ENCODE measurements around the gene NFAM1.

- no peak for TF ChIP-seq JUND (IDR thresholded peaks at IDR 0.05)
- TF ChIP-seq CTCF (IDR thresholded peaks at IDR 0.05 in 2 of 3, conservative IDR thresholded peaks at IDR 0.05 in 1 of 3; ENCODE audit: borderline replicate concordance in 1 of 3, insufficient read depth in 1 of 3, low read depth in 2 of 3, low read length in 2 of 3), result no peak
- no peak for TF ChIP-seq YY1 (IDR thresholded peaks at IDR 0.05; ENCODE audit: extremely low read depth, insufficient replicate concordance, low read depth, low read length)
- no peak for TF ChIP-seq REST (IDR thresholded peaks at IDR 0.05; ENCODE audit: low read depth)
- TF ChIP-seq POLR2AphosphoS5 (IDR thresholded peaks at IDR 0.05; ENCODE audit: low read depth, low read length), result no peak
- no peak for TF ChIP-seq POLR2A (IDR thresholded peaks at IDR 0.05; ENCODE audit: borderline replicate concordance, extremely low read depth, insufficient read depth, insufficient read length)
- no peak for TF ChIP-seq CBX3 (IDR thresholded peaks at IDR 0.05; ENCODE audit: low read depth)
- TF ChIP-seq ATF3 (IDR thresholded peaks at IDR 0.05), result no peak
- TF ChIP-seq SRF (IDR thresholded peaks at IDR 0.05; ENCODE audit: low read depth), result no peak
- TF ChIP-seq EZH2 (IDR thresholded peaks at IDR 0.05), result no peak
- TF ChIP-seq EZH2phosphoT487 (IDR thresholded peaks at IDR 0.05; ENCODE audit: borderline replicate concordance), result no peak
Measured at GRCh38 chr22:42335839-42336378, 96.3 kb downstream of the NFAM1 start.
